RWPE1 (cell line): ENCODE results near the gene CNTNAP2.

ENCODE experiments used
- CTCF ChIA-PET: fragments of 350-600 bp; sonication (Branson Sonifier 250); formaldehyde crosslinking; extraction: SDS; loops from one replicate; lab custom pipeline; 2021; lab: Yijun Ruan, JAX
- POLR2A ChIA-PET: fragments of 400-600 bp; formaldehyde crosslinking; extraction: SDS; loops from one replicate; lab custom pipeline; 2020; ENCODE audit warnings: antibody characterized with exemption; ENCODE audit not compliant: low non-redundant PET; lab: Yijun Ruan, JAX
- DNase-seq: peaks from one replicate; pipeline ENCODE4 v3.0.0; 2012; ENCODE audit warnings: low spot score
- H3K27ac ChIP-seq: fragments of 450-650 bp; 2 replicates; pipeline ENCODE4 v1.5.1; 2017
- TF ChIP-seq, protein P1 (sequence below): fragments of 450-650 bp; conservative IDR thresholded peaks from 2 replicates; pipeline ENCODE4 v1.5.1; 2017; ENCODE audit warnings: low read depth, mild to moderate bottlenecking

CNTNAP2 gene

DNA sequence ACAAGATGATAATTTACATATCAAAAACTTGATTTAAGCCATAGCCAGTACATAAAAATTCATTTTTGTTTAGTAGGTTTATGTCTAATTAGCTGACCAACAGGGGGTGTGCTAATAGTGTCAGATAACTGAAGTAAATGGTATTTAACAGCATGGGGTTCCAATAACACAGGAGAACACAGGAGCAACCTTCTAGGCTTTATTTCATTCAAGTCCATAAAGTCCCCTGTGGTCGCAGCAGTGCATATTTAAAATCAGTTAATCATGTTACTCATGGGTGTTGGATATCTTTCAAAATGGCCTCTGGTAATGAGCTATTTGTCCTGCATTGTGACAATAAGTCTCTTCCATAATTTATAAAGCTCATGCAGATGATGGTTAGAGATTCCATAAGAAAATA lies 238.6 kb downstream of the CNTNAP2 start:
- POLR2A ChIA-PET = no interaction called here

DNA sequence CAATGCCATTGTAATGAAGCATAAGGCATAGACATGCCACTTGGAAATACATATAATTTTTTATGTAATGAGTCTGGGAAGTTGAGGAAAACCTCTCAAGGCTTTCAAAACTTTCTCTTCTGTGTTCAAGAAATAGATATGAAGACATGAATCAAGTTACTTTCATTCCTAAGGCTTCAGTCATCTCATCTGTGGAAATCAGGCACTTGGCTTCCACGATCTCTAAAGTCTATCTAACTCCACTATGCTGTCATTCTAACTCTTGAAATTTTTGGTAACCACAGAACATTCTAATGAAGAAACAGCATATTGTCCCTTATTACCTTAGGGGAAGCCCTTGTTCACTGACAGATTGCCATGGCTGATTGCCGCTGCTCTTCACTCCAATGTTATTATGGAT lies 242.6 kb downstream of the CNTNAP2 start:
- no peak overlapping the region for H3K27ac ChIP-seq
- TF ChIP-seq, protein P1, sequence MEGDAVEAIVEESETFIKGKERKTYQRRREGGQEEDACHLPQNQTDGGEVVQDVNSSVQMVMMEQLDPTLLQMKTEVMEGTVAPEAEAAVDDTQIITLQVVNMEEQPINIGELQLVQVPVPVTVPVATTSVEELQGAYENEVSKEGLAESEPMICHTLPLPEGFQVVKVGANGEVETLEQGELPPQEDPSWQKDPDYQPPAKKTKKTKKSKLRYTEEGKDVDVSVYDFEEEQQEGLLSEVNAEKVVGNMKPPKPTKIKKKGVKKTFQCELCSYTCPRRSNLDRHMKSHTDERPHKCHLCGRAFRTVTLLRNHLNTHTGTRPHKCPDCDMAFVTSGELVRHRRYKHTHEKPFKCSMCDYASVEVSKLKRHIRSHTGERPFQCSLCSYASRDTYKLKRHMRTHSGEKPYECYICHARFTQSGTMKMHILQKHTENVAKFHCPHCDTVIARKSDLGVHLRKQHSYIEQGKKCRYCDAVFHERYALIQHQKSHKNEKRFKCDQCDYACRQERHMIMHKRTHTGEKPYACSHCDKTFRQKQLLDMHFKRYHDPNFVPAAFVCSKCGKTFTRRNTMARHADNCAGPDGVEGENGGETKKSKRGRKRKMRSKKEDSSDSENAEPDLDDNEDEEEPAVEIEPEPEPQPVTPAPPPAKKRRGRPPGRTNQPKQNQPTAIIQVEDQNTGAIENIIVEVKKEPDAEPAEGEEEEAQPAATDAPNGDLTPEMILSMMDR = no peak
- CTCF ChIA-PET = no interaction called here

More for the DNA sequence above, 238.6 kb downstream of the CNTNAP2 start:
- CTCF ChIA-PET = no interaction called here
- no peak overlapping the region for H3K27ac ChIP-seq
- TF ChIP-seq, protein P1 = no peak
- no peak for DNase-seq

DNA sequence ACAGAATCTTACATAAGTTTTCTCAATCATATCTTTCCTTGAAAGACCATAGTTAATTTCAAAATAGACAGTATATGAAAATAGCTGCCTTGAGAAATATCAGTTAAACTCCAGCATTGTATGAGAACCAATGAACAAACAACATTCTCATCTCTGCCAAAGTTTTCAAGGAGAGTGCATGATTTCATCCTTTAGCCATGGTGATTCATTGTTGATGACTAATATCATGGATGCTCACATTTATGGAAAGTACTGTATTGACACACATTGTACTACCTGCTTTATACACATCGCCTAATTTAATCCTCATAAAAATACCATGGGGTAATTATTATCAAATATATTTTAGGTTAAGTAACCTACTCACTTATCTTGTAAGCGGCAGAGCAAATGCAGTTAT lies 250.3 kb downstream of the CNTNAP2 start:
- POLR2A ChIA-PET = no interaction called here

More for the DNA sequence above, 242.6 kb downstream of the CNTNAP2 start:
- no peak for DNase-seq
- POLR2A ChIA-PET = no interaction called here

DNA sequence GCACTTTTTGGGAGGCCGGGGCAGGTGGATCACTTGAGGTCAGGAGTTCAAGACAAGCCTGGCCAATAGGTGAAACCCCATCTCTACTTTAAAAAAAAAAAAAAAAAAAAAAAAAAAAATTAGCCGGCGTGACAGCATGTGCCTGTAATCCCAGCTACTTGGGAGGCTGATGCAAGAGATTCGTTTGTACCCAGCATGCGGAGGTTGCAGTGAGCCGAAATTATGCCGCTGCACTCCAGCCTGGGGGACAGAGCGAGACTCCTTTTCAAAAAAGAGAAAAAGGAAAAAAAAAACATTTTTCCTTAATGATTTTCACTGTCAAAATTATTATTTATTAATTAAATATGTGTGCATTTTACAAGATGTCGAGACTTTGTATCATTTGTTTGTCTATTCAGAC lies 253.6 kb downstream of the CNTNAP2 start:
- TF ChIP-seq, protein P1 = no peak
- DNase-seq = no peak
- no peak overlapping the region for H3K27ac ChIP-seq
- POLR2A ChIA-PET = no interaction called here
- CTCF ChIA-PET = no interaction called here

More for the DNA sequence above, 250.3 kb downstream of the CNTNAP2 start:
- no peak overlapping the region for H3K27ac ChIP-seq
- TF ChIP-seq, protein P1 = no peak
- peak; percentile 5 for DNase-seq
- CTCF ChIA-PET = no interaction called here

DNA sequence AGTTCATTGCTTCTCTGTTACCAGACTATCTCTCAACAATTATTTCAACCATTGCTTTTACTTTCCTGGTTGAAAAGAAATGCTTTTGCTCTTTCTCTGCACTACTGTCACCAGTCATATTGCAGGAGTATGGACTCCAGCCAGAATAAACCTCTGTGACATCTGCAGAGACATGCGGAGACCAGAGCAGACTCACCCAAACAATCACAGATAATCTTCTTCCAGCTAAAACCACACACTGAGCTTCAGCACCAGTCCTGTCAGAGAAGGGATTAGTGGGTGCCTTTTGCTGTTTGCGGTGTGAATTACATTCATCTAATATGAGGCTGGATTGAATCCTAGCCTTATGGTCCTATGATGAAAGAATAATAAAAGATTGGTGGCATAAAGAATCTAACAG lies 258.6 kb downstream of the CNTNAP2 start:
- DNase-seq = no peak
- ChIA-PET POLR2A (no interaction called here), CTCF (no interaction called here)
- TF ChIP-seq, protein P1 = no peak
- H3K27ac ChIP-seq = no peak overlapping the region

DNA sequence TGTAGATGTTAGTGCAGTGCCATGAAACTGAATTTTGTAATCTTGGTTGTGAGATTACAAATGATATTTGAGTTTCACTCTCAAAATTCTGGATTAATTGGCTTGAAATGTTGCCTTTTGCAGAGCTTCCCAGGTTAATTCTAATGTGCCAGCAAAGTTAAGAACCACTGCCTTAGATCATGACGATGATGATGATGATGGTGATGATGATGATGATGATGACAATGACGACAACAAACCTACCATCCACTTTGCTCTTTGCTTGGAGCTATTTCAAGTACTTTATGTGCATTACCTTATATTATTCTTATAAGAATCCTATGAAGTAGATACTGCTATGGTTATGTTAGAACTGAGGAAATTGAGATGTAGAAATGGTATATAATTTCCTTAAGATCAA lies 261.6 kb downstream of the CNTNAP2 start:
- ChIA-PET POLR2A (no interaction called here), CTCF (no interaction called here)
- TF ChIP-seq, protein P1 = no peak
- DNase-seq = no peak
- H3K27ac ChIP-seq = no peak overlapping the region

DNA sequence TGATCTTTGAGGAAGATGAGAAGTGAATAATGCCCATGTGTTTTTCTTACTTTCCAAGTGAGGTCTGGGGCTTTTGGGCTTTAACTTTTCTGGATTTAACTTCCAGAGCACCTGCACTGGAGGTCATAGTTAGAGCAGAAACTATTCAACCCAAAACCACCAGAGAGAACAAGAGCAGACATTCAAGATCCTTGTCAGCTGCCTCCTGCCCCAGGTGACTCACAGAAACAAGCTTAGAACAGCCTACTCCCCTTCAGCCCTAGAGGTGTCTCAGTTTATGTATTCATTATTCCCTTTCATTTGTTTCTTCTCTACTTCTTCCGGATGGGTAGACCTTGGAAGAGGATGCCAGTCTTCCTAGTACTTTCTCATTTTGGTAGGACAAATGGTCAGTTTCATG lies 270.5 kb downstream of the CNTNAP2 start:
- TF ChIP-seq, protein P1 = no peak
- no peak overlapping the region for H3K27ac ChIP-seq
- DNase-seq = no peak
- ChIA-PET CTCF (no interaction called here), POLR2A (no interaction called here)
